ENCODE results near the gene LRP5. TPM values are rescaled to one million over a fixed set of nuclear protein-coding genes. Genes with fewer than 3 reads are reported as not detected.

LRP5 gene
- total RNA-seq, 1 donor from 2014 or later = 38.7 TPM

- no peaks in the 10 kb centered on the region for H3K9me3 Mint-ChIP-seq (ENCODE audit: low read depth)
- no peak overlapping the region for H3K27ac Mint-ChIP-seq (ENCODE audit: unreplicated experiment)
- TF ChIP-seq CTCF (IDR thresholded peaks at IDR 0.05) = no peak
- H3K27me3 Mint-ChIP-seq (ENCODE audit: low read depth) = no peaks in the 10 kb centered on the region
- DNase-seq (ENCODE audit: low spot score) = no peak
- peaks cover 7% of the 10 kb centered on the region for H3K36me3 Mint-ChIP-seq (ENCODE audit: low read depth)
- H3K4me1 Mint-ChIP-seq (ENCODE audit: low read depth) = no peaks in the 10 kb centered on the region
- H3K4me3 Mint-ChIP-seq (ENCODE audit: unreplicated experiment) = no peak overlapping the region
Observed at GRCh38 chr11:68390315-68390714, 77.9 kb downstream of the LRP5 start.

- H3K9me3 Mint-ChIP-seq (ENCODE audit: low read depth) = no peaks in the 10 kb centered on the region
- H3K4me1 Mint-ChIP-seq (ENCODE audit: low read depth) = peaks cover 3% of the 10 kb centered on the region
- H3K4me3 Mint-ChIP-seq (ENCODE audit: unreplicated experiment) = no peak overlapping the region
- H3K36me3 Mint-ChIP-seq (ENCODE audit: low read depth) = peaks cover 7% of the 10 kb centered on the region
- DNase-seq (ENCODE audit: low spot score) = no peak
- no peaks in the 10 kb centered on the region for H3K27me3 Mint-ChIP-seq (ENCODE audit: low read depth)
- no peak overlapping the region for H3K27ac Mint-ChIP-seq (ENCODE audit: unreplicated experiment)
- TF ChIP-seq CTCF (IDR thresholded peaks at IDR 0.05) = no peak
Observed at GRCh38 chr11:68392822-68393221, 80.4 kb downstream of the LRP5 start.

DNA sequence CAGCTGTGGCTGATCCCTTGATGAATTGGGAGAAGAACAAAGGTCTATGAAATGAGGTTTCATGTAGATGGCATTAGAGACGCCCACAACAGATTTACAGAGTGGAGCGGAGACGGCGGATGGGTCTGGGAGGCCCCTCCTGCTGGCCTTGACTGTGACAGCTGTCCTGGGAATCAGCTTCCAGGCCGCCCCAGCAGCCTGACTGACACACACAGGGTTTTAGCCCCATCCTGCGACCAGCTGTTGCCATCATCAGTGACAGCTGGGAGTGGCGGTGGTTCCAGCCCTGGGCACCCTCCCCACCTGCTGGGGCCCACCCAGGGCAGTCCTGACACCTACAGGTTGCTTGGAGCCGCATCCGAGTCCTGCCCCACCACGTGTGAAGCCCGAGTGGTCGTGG is 84.1 kb downstream of the LRP5 start:
- peaks cover 4% of the 10 kb centered on the region for H3K36me3 Mint-ChIP-seq (ENCODE audit: low read depth)
- H3K9me3 Mint-ChIP-seq (ENCODE audit: low read depth) = no peaks in the 10 kb centered on the region

DNA sequence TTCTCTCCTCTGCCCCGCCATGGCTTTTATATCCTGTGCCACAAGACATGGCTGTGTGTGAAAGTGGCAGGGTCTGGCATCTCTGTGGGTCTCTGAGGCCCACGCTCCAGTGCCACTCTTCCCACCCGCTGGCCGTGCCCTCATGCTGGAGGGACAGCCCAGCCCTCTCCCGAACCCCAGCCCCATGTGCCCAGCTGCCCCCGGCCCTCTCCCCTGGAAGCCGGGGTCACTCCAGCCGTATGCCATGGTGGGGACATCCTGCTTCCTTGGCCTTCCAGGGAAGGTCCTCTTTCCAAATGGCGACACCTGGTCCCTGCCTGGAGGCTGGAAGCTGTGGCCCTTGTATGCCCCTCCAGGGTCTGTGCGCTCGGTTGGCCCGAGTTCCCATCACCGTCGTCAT is 84.9 kb downstream of the LRP5 start:
- no peak for TF ChIP-seq CTCF (IDR thresholded peaks at IDR 0.05)

More for the DNA sequence above, 84.1 kb downstream of the LRP5 start:
- Mint-ChIP-seq H3K27me3 (ENCODE audit: low read depth) (no peaks in the 10 kb centered on the region), H3K4me1 (ENCODE audit: low read depth) (peaks cover 25% of the 10 kb centered on the region), H3K27ac (ENCODE audit: unreplicated experiment) (no peak overlapping the region), H3K4me3 (ENCODE audit: unreplicated experiment) (no peak overlapping the region)
- no peak for TF ChIP-seq CTCF (IDR thresholded peaks at IDR 0.05)
- no peak for DNase-seq (ENCODE audit: low spot score)

GRCh38 chr11:68398995-68399851 is 86.8 kb downstream of the LRP5 start:
- Mint-ChIP-seq H3K27ac (ENCODE audit: unreplicated experiment) (peak overlapping the region; percentile 88), H3K36me3 (ENCODE audit: low read depth) (peaks cover 7% of the 10 kb centered on the region), H3K9me3 (ENCODE audit: low read depth) (no peaks in the 10 kb centered on the region), H3K4me1 (ENCODE audit: low read depth) (peaks cover 25% of the 10 kb centered on the region), H3K4me3 (ENCODE audit: unreplicated experiment) (no peak overlapping the region), H3K27me3 (ENCODE audit: low read depth) (no peaks in the 10 kb centered on the region)
- DNase-seq (ENCODE audit: low spot score) = no peak
- TF ChIP-seq CTCF (IDR thresholded peaks at IDR 0.05) = no peak

More for the DNA sequence above, 84.9 kb downstream of the LRP5 start:
- H3K36me3 Mint-ChIP-seq (ENCODE audit: low read depth) = peaks cover 5% of the 10 kb centered on the region
- peaks cover 25% of the 10 kb centered on the region for H3K4me1 Mint-ChIP-seq (ENCODE audit: low read depth)
- H3K27ac Mint-ChIP-seq (ENCODE audit: unreplicated experiment) = no peak overlapping the region
- H3K27me3 Mint-ChIP-seq (ENCODE audit: low read depth) = no peaks in the 10 kb centered on the region
- H3K4me3 Mint-ChIP-seq (ENCODE audit: unreplicated experiment) = no peak overlapping the region
- no peak for DNase-seq (ENCODE audit: low spot score)
- no peaks in the 10 kb centered on the region for H3K9me3 Mint-ChIP-seq (ENCODE audit: low read depth)

Measured in chondrocyte (in vitro differentiated cells).